DMS53 treated with DMSO at 0.1 percent for 48 hours (cell line): ENCODE data around the gene CAST.
"Not testable (repeated sequence)": the region's sequence is repeated elsewhere in the genome, so short reads cannot be mapped to it uniquely, and the experiment has no call there.

Experiments used
- DNase-seq: peaks from one replicate; lab custom pipeline; 2025; ENCODE audit not compliant: unreplicated experiment; lab: John Stamatoyannopoulos, UW

Gene CAST

DNA sequence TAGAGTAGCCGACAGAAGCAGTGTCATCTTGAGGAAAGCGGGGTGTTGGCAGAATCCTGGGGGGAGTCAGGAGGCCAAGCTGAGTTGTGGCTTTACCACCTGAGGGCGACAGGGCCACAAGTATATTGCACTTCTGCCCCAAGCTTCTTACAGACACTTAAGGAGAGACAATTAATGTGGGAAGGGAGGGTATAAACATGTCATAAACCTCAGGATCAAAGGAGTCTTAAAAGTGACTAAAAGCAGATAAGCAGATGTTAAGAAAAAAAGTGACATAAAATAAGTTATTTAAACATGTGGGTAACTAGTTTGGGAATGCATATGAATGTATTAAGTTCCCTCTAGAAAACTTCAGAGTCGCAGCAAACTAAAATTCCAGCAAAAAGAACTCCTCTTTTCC, 81.6 kb downstream of the CAST start:
- DNase-seq, result no peak

DNA sequence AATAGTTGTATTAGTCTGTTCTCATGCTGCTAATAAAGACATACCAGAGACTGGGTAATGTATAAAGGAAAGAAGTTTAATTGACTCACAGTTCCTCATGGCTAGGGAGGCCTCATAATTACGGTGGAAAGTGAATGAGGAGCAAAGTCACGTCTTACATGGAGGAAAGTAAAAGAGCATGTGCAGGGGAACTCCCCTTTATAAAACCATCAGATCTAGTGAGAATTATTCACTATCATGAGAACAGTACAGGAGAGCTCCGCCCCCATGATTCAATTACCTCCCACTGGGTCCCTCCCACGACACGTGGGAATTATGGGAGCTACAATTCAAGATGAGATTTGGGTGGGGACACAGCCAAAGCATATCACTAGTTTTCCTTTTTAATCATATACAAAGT, 82.0 kb downstream of the CAST start:
- not testable (repeated sequence) for DNase-seq

DNA sequence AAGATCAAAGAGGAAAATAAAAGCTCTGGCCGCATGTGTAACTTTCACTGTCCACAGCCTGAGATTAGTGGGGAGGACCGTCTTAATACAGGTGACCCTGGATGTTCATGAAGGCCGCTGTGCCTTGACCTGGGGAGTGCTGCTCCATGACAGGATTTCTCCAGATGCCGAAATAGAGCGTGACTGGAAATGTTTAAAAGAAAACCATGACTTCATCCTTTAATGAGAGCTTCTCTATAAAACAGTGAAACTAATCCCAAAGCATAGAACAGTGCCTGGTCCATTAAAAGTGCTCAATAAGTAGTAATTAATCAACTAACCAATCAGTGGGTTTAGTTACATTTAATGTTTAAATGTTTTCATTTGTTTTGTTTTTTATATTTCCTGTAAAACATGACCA, 82.8 kb downstream of the CAST start:
- DNase-seq, result no peak

DNA sequence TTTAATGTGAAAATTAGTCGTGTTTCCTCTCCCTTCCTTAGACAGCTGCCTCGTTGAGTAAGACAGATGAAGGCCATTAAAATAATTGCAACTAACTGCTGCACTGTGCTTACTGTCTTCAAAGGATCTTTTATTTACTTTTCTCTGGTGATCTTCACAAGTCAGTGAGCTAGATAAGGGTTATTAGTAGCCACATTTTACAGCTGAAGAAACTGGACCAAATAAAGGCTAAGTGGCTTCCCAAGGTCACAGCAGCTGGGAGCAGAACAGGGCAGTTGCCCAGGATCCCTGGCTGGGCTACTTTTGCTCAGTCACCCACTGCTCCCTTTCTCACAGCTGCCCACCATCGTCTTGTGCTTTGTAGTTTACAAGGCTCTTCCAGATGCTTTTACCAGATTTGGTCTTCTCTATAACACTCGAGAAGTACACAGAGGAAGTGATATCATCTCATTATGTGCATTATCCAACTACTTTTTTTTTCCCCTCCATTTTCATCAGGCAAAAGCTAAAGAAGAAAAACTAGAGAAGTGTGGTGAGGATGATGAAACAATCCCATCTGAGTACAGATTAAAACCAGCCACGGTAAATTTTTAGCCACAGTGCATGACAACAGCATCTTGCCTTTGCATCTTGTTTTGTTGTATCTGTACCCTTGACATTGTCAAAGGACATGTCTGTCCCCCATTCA, 83.8 kb downstream of the CAST start:
- no peak for DNase-seq

DNA sequence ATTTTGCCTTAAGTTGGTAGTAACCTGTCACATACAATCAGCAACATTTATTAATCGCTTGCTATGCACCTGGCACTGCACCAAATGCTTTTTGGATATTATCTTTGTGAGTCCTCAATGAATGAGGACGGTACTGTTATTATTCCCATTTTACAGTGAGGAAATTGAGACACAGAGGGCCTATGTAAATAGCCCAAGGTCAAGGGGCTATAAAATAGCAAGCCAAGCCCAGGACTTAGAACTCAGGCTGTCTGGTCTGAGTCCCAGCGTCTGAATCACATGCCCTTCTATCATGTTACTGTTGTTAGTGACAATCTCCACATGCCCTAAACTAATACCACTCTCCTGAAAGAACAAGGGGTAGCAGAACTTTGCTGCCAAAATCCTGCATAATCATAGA, 85.5 kb downstream of the CAST start:
- no peak for DNase-seq

DNA sequence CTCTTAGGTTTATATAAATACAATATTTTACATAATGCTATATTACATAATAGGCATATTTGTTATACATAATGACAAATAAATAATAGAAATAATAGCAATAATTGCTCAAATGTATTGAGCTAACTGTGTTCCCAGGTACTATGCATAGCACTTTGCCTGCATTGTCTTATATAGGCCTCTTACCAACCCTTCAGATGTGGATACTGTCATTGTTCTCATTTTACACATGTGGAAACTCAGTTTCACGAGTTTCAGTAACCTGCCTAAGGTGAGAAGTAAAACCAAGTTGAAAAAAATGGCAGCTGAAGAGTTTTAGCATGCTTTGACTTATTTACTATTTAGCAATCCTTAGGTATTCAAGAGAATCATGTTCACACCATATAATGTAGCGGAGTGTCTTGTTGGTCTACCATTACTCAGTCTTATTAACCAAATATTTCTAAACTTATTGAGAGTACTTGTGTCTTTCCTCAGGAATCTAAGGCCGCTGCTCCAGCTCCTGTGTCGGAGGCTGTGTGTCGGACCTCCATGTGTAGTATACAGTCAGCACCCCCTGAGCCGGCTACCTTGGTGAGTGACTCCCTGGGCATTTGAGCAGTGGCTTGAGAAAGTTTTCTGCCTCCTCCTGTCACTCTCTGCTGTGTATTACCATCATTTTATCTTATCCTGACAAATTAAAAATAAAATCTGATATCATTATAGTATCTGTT, 88.1 kb downstream of the CAST start:
- DNase-seq, result no peak

DNA sequence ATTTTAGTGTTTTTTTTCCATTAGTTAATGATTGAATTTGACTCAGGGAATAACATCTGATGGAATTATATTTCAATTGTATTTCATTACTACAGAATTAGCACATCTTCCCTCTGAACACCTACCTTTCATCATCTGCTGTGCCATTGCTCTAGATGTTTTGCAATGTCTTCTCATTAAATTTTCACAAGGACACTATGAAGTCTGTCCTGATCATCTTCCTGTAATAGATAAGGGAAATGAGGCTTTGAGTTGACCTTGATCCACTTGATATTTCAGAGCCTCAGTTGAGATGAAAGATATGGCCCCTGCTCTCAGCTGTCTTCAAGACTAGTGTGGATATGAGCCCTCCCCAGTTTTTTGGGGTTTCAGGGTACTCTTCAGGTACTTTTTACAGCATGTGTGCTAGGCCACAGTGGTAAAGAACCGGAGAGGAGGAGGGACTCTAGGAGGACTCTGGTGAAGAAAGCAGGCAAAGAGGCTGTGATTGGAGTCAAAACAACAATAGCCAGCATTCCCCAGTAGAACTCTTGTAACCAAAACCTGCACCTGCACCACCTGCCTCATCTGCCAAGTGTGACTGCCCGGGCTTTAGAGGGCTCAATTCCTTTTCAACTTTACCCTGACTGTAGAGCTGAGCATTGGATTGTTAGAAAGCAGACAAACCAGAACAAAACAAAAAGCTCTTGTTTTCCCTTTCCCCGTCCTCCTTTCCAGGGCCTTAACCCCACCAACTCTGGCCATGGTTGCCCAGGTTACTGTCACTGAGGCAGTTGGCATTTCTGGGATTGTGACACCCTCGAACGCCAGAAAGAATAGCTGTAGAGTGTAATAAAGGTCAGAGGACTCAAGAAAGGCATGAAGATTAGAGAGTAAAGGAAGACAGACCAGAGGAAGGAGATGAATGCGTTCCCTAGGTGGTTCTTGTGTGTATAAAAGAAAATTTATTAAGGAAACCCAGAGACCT, 89.3 kb downstream of the CAST start:
- no peak for DNase-seq

DNA sequence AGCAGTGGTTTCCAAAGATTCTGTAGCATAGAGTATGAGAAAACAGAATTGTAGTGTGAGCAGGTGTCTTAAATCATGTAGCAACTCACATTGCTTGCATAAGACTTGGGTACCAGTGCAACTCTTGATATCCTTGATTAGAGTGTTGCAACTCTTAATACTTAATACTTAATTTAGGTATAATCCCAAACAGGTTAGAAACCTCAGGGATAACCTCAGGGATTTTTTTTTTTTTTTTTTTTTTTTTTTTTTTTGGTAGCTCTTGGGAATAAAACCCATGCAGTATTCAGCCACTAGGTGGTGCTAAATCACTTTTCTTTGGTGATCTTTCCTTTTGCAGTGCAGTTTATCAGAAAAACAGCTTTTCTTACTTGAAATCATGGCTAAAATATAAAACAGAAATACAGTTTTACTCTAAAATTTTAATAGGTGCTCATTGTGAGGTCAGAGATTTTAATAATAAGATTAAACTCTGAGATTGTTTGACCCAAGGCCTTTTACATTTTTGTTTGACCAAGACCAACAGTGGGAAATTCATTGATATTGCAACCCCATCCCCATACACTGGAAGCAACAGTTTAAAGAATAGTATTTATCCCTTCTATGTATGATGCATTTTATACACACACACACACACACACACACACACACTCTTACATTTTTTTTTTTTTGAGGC, 90.3 kb downstream of the CAST start:
- peak; percentile 49 for DNase-seq

DNA sequence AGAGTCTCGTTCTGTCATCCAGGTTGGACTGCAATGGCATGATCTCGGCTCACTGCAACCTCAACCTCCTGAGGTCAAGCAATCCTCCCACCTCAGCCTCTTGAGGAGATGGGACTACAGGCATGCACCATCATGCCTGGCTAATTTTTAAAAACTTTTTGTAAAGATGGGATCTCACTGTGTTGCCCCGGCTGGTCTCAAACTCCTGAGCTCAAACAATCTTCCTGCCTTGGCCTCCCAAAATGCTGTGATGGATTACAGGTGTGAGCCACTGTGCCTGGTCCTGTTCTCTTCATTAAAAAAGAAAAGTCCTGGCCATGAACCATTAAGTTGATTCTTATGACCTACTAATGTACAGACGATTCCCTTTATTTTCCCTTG, 90.8 kb downstream of the CAST start:
- DNase-seq, result no peak

DNA sequence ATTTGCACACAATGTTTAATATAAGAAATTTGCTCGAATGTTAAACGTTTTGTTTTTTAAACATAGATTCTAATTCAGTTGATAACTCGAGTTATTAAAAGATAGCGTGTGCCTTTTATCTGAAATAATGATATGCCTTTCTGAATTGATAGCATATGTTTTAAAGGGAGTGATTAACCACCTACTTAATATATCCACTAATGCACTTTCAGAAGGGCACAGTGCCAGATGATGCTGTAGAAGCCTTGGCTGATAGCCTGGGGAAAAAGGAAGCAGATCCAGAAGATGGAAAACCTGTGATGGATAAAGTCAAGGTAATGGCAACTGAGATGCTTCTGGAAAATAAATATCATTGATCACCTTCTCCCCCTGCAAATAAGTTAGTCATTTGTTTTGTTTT, 91.7 kb downstream of the CAST start:
- no peak for DNase-seq

DNA sequence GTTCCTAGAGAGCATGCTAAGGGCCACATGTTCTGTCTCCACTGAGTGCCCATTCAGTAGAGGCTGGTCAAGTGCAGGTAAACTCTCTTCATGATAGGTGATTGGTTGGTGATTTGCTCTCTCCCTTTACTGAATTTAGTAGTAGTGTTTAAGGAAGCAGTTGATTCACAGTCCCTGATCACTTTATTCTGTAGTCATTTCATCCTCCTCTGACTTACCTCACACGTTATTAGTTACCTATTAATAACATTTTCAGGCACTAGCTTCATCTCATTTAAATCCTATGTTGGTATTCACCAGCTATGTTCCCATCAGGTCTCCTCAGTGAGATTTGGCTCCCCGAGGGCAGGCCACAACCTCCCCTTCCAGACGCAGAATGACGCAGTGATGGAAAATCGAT, 93.7 kb downstream of the CAST start:
- no peak for DNase-seq

DNA sequence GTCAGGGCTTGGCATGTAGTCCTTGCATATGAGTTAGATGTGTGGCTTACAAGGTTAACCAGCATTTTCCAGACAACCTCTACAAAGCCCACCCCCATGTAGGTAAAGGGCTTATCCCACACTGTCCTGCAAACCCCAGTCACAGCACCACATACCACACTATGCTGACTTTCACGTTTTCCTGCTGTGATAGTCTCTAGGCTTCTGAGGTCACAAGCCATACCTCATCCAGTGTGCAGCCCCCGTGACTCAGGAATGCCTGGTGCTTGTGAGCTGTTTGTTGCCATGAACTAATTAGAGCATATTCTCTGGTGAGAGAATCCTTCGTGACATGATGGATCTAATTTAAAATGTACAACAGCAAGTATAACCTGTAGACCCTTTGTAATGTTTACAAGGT, 94.8 kb downstream of the CAST start:
- no peak for DNase-seq

DNA sequence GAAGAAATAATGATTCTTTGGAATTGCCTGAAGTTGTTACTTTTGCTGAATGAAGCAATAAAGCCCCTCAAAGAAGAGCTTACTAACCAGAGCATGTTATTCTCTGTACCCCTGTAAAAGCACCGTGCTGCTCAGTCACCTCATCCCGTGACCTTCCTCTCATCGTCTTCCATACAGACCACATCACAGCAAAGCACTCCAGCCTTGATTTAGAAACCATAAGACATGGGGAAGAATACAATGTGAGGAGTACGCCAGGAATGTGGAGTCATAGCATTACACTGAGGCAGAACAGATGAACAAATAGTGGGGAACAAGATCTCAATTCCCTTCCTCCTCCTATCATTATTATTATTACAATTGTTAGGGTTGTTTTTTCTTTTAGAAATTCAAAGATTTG, 96.4 kb downstream of the CAST start:
- no peak for DNase-seq

DNA sequence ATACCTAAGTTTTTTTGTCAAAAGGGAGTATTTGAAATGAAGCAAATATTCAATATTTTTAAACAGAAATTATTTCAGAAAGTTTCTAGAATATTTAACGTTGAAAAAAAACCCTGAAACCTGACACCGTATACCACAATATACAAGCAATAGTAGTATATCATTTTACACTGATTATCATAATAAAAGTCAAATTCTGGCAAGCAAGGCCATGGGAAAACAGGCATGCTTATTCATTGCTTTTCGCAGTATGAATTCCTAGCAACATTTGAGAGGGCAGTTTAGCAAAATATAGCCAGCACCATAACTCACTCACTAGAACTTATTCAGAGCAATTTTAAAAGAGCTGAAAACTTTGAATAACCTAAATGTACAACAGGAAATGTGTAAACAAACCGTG, 99.4 kb downstream of the CAST start:
- DNase-seq, result no peak

DNA sequence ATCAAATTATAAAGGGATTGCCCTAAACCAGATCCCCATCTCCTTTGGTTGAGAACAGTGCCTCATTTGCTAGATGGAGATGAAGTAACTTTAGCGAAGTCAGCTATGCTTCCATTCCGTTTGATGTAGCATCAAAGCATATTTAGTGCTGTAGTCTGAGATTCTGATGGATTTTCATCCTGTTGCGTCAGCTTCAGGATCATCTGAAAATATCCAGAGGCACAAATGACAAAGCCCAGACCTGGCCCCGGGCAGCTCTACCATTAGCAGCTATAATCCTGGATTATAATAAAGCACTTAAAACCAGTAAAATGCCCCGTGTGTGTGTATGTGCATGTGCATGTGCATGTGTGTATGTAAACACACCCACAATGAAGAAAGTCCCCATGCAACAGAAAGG, 100.8 kb downstream of the CAST start:
- no peak for DNase-seq

DNA sequence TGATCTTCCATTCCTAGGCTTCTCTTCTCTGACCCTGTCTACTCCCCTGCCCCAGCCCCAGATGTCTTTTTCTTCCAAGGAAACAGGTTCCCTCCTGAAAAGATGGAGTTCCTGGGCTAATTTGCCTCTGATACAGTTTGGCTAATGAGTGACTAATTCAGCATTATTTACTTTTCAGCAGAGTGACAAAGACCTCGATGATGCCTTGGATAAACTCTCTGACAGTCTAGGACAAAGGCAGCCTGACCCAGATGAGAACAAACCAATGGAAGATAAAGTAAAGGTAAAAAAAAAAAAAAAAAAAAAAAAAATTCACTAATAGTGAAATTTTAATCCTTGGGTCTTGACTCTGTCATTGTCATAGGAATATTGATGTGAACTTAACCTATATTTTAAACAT, 102.9 kb downstream of the CAST start:
- peak; percentile 7 for DNase-seq

DNA sequence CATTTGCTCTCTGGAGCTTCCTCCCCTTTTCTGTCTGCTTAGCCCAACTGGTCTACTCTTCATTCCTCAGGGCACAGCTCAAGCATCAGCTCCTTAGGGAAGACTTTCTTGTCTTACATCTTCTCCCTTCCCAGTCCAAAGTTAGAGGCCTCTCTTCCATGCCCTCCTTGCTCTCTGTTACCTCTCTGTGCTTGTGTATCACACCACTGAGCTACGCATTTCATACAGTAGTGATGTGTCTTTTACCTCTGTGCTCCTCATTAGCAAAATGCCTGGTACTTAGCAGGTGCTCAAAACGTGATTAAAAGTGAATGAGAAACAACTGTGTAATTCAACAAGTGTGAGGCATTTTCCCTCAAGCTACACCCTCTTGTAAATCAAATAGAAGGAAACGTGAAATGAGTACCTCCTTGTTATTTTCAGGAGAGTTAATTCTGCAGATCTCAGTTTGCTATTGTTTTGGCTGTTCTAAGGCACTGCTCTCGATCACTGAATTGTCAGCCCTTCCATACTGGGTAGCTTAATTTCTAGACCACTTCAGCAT, 106.6 kb downstream of the CAST start:
- no peak for DNase-seq

DNA sequence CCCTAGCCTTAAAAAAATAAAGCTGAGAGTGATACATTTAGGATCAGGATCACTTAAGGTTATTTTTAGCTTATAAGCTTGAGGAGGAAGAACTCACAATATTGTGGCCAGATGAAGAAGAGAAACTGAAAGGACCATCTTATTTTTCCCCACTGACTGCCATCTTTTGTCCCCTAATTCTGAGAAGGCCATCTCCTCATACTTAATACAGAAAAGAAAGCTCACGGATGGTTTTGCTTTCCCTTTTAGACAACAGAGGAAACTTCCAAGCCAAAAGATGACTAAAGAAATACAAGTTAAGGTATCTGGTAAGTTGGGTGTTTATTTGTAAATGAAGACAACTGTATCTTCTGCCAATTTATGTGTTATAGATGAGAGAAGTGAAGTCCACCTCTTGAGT, 109.2 kb downstream of the CAST start:
- DNase-seq, result no peak

DNA sequence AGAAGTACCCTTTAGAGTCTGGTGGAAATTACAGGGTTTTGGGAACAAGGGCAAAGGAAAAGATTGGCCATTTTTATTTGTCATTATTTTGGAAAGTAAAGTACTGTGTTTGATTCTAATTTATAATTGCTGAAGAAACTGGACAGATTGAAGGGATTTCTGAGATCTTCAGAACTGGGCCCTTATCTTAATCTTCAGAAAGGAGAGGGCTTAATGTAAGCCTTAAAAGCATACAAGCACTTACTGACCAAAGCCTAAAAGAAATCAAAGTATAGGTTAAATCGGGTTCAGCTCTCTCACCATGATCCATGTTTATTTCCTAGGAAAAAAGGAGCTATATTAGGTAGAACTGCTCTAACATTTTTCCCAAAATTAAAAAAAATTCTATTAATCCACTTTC, 109.9 kb downstream of the CAST start:
- DNase-seq, result no peak

DNA sequence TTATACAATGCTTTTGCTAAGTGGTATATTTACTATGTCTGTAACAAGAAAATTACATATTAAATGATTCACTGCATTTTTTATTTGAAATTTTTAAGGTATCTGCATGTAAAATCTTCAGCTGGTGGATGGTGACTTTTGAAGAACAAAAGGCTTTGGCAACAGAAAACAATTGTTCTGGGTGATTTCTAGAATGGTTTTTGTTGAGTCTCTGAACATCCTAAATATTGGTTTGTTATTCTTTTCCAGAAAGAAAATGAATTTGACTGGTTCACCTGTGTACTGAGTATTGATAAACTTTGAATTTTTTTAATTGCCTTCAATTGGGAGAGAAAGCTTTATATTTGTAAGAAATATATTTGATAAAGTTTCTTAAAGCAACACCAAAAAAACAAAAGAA, 110.4 kb downstream of the CAST start:
- DNase-seq, result no peak

DNA sequence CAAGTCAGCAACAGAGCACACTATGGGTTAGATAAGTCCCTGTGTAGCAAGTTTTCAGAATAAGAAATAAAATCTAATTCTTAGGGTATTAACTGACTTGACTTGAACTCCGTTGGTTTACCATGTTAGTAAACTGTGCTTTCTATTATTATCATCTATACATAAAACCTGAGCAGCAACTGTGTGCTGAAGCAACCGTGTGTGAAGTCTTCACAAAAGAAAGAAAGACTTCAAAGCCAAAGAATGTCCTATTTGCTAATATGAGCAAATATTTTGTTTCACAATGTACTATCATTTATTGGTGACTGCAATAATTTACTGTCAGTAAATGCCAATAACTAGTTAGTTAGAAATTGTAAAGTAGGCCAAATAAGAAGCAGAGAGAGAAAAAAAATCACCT, 112.9 kb downstream of the CAST start:
- no peak for DNase-seq
